SKM-1 (cell line): Measurements from ENCODE around the gene ZFAND6.

Experiments
- DNase-seq: peaks from one replicate; lab custom pipeline; 2025; ENCODE audit not compliant: unreplicated experiment; lab: John Stamatoyannopoulos, UW

The ZFAND6 gene

GRCh38 chr15:80167936-80168335 is 108.5 kb downstream of the ZFAND6 start:
- DNase-seq: no peak

- no peak for DNase-seq
These were observed 108.9 kb downstream of the ZFAND6 start for GRCh38 chr15:80168421-80168820.

GRCh38 chr15:80169768-80170357 is 110.4 kb downstream of the ZFAND6 start:
- DNase-seq: no peak

- no peak for DNase-seq
These were observed 111.1 kb downstream of the ZFAND6 start for GRCh38 chr15:80170596-80170995.

GRCh38 chr15:80171787-80172186 is 112.3 kb downstream of the ZFAND6 start:
- no peak for DNase-seq

- no peak for DNase-seq
These were observed 112.9 kb downstream of the ZFAND6 start for GRCh38 chr15:80172401-80172800.

GRCh38 chr15:80173022-80173759 is 113.7 kb downstream of the ZFAND6 start:
- DNase-seq: no peak

GRCh38 chr15:80174017-80174746 is 114.7 kb downstream of the ZFAND6 start:
- DNase-seq: no peak

GRCh38 chr15:80175436-80175835 is 116.0 kb downstream of the ZFAND6 start:
- no peak for DNase-seq

- DNase-seq: no peak
These were observed 117.0 kb downstream of the ZFAND6 start for GRCh38 chr15:80176443-80176842.

GRCh38 chr15:80177156-80177555 is 117.7 kb downstream of the ZFAND6 start:
- no peak for DNase-seq

- DNase-seq: no peak
These were observed 119.7 kb downstream of the ZFAND6 start for GRCh38 chr15:80179025-80179759.

- DNase-seq: no peak
These were observed 120.5 kb downstream of the ZFAND6 start for GRCh38 chr15:80179935-80180334.

GRCh38 chr15:80180468-80180867 is 121.0 kb downstream of the ZFAND6 start:
- DNase-seq: no peak

GRCh38 chr15:80180986-80181385 is 121.5 kb downstream of the ZFAND6 start:
- no peak for DNase-seq

- no peak for DNase-seq
These were observed 123.3 kb downstream of the ZFAND6 start for GRCh38 chr15:80182611-80183261.

GRCh38 chr15:80183306-80183705 is 123.8 kb downstream of the ZFAND6 start:
- DNase-seq: no peak

GRCh38 chr15:80183886-80184285 is 124.4 kb downstream of the ZFAND6 start:
- DNase-seq: no peak

GRCh38 chr15:80184554-80184953 is 125.1 kb downstream of the ZFAND6 start:
- no peak for DNase-seq

- DNase-seq: no peak
These were observed 125.7 kb downstream of the ZFAND6 start for GRCh38 chr15:80185152-80185551.

GRCh38 chr15:80186066-80186465 is 126.6 kb downstream of the ZFAND6 start:
- no peak for DNase-seq
